Subcutaneous adipose tissue (tissue), 4 donors: ENCODE results near the gene PSMC2. TPM values are rescaled to one million over a fixed set of nuclear protein-coding genes. Genes with fewer than 3 reads are reported as not detected.

Experiments
- CTCF ChIP-seq: fragments of 450-650 bp; IDR thresholded peaks from one replicate; pipeline ENCODE4 v1.5.1; 2016; ENCODE audit warnings: low read depth, mild to moderate bottlenecking, control low read depth, antibody characterized with exemption, moderate library complexity
- total RNA-seq, 4 donors: library from RNA; depleted of rRNA; stranded (reverse); fragments of >200 nt; gene quantifications; one replicate each; pipeline ENCODE4 v1.1.0, GENCODE V29; 2016

PSMC2 gene
- total RNA-seq, 4 donors from 2014 or later = 60.8 to 116 (median 97.0) TPM

- no peak for TF ChIP-seq CTCF
These were observed 32.0 kb downstream of the PSMC2 start for GRCh38 chr7:103379270-103379975.

GRCh38 chr7:103380395-103381191, 33.1 kb downstream of the PSMC2 start:
- no peak for TF ChIP-seq CTCF

- no peak for TF ChIP-seq CTCF
These were observed 34.0 kb downstream of the PSMC2 start for GRCh38 chr7:103381280-103382031.

GRCh38 chr7:103382032-103382402, 34.6 kb downstream of the PSMC2 start:
- TF ChIP-seq CTCF = no peak

GRCh38 chr7:103387242-103387641, 39.8 kb downstream of the PSMC2 start:
- TF ChIP-seq CTCF = no peak

GRCh38 chr7:103388469-103389140, 41.2 kb downstream of the PSMC2 start:
- TF ChIP-seq CTCF = no peak
